SK-N-DZ (cell line): ENCODE measurements around the gene ATP8A2. TPM values are rescaled to one million over a fixed set of nuclear protein-coding genes. Genes with fewer than 3 reads are reported as not detected.
A peak's percentile ranks its signal among the peaks of the same experiment; 100 is the strongest.
"Not testable (repeated sequence)": the region's sequence is repeated elsewhere in the genome, so short reads cannot be mapped to it uniquely, and the experiment has no call there.

Experiments
- DNase-seq: peaks from one replicate; pipeline ENCODE4 v3.0.0-alpha.2; 2015; ENCODE audit warnings: low spot score
- polyA plus RNA-seq, 2 experiments: library from polyadenylated mRNA; depleted of rRNA; stranded (reverse); fragments of >200 nt; gene quantifications; 2 replicates each; pipeline ENCODE4 v1.2.3, GENCODE V29; 2014

Gene ATP8A2
- polyA plus RNA-seq (2014; cell fraction: cytosol; rRNA removed), result 0.19 and 0.71 TPM in 2 replicates
- polyA plus RNA-seq (2014; cell fraction: nucleus; rRNA removed), result 0.06 and 0.38 TPM in 2 replicates

GRCh38 chr13:25371875-25372283, at the start of gene ATP8A2:
Gene ATP8A2 (plus strand): TSS chr13:25371974. CDS start chr13:25372213, 239 bp downstream.
- no peak for DNase-seq

DNA sequence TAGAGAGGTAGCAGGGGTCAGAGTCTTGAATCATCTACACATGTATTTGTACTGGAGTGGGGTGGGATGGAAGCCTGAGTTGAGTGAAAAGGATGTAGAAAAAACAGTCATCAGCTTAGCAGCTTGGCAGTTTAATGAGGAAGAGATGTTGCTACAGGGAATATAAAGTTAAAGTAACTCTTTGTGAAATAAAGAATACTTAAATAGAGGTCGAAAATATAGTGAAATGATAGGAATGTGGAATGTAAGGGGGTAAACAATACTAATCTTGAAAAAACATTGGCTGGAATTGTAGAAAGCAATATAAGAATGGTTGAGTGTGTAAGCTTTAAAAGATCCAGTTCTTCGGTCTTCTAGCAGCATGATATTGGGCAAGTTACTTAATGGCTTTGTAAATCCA, 47.7 kb upstream of the ATP8A2 start:
- no peak for DNase-seq

- DNase-seq, result no peak
Measured at GRCh38 chr13:25329706-25330105, 42.1 kb upstream of the ATP8A2 start.

DNA sequence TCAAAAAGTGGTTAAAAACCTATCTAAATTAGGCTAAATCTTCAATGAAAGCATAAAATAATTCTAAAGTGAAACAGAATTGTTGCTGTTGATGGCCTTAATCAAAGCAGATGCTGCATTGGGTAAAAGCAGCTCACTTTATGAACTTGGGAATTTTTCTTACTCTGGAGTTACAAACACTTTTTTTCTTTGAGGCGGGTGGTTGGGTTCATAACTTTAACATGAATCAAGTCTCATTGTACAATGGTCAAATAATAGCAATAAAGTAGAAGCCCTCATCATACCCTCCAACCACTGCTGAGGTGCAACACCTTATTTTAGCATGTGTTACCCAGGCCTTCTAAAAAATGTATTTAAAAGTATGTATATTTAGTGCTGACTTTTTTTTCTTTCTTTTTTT, 41.2 kb upstream of the ATP8A2 start:
- no peak for DNase-seq

GRCh38 chr13:25335856-25336255, 35.9 kb upstream of the ATP8A2 start:
- no peak for DNase-seq

- no peak for DNase-seq
Measured at GRCh38 chr13:25345576-25345975, 26.2 kb upstream of the ATP8A2 start.

DNA sequence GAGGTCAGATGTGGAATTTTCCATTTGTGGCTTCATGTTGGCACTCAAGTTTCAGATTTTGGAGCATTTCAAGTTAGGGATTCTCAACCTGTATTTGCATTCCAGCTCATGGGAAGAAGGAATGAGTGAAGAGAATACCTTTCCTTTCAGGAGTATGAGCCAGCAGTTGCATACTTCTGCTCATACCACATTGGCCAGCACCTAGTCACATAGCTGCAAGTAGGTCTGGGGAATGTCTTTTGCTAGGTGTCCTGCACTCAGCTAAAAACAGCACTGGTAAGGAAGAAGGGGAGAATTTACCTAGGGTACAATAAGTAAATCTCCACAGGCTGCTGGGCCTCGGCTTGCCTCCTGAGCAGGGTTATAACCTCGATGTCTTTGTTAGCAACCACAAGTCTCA, 24.6 kb upstream of the ATP8A2 start:
- no peak for DNase-seq

DNA sequence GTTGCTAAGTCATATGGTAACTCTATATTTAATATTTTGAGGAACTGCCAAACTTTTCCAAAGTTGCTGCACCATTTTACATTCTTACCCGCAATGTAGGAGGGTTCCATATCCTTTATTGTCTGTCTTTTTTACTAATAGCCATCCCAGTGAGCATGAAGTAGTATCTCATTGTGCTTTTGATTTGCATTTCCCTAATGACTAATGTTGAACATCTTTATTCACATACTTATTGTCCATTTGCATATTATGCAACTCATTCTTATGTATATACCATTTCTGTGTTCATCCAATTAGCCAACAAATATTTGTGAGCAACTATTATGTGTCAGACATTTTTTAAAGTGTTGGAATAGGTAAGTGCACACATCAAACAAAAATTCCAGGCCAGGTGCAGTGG, 20.4 kb upstream of the ATP8A2 start:
- no peak for DNase-seq

DNA sequence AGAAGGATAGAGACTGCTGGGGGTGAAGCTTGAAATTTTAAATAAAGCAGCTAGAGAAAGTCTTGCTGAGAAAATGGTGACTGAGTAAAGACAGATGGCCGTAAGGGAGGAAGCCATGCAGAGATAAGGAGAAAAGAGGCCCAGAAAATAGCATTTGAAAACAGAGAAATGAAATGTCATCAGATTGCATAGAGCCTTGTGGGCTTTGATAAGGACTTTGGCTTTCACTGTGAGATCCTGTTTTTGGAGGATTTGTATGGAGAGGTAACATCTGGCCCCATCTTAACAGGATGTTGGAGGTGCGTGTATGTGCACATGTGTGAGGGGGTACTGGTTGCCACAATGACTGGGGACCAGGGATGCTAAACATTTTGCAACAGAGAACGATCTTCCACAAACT, 19.5 kb upstream of the ATP8A2 start:
- no peak for DNase-seq

- DNase-seq, result no peak
Measured at GRCh38 chr13:25352806-25353205, 19.0 kb upstream of the ATP8A2 start.

DNA sequence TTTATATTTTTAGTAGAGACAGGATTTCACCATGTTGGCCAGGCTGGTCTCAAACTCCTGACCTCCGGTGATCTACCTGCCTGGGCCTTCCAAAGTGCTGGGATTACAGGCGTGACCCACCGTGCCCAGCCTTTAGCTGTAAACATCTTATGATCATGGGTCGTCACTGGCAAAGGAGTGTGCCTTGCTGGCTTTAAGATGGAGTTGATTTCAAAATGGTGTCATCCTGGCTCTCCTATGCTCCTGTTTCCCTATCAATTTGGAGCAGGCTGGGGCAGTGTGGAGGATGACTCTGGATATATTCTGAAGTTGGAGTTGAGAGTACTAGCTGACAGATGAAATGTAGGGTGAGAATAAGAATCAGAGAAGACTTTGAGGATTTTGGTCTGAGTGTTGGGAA, 18.4 kb upstream of the ATP8A2 start:
- no peak for DNase-seq

DNA sequence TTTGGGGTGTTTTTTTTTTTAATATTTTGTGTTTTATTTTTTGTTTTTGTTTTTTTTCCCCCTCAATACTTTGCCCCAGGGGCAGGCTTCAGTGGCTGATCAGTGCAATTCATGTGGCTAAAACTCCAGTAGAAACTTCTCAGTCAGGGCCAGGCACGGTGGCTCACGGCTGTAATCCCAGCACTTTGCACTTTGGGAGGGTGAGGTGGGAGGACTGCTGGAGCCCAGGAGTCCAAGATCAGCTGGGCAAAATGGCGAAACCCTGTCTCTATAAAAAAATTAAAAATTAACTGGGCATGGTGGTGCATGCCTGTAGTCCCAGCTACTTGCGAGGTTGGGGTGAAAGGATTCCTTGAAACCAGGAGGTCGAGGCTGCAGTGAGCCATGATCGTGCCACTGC, 17.4 kb upstream of the ATP8A2 start:
- DNase-seq, result no peak

- DNase-seq, result not testable (repeated sequence)
Measured at GRCh38 chr13:25360443-25360842, 11.3 kb upstream of the ATP8A2 start.

DNA sequence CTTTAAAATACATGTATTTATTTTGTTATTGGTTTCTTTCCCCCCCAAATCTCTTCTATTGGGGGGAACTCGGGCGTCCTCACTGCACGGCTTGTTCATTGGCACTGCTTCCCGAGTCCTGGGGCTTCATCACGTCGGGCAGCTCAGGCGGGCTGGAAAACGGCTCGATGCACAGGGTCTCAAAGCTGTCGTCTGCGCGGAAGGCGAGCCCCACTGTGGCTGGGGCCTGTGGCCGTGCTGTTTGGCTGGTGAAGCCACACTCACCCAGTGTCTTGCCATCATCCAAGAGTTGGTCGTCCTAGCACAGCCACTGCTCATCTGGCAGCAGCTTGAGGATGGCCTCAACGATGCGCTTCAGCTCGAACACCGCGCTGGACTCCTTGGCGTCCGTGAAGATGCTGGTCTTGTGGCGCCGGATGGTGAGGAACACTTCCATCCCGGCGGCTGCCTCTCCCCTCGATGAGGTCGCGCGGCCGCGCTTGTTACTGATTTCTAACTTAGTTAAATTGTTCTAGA, 6.0 kb upstream of the ATP8A2 start:
- DNase-seq, result no peak

- DNase-seq, result no peak
Measured at GRCh38 chr13:25371158-25371874, 458 bp upstream of the ATP8A2 start.

GRCh38 chr13:25372284-25373081, 709 bp downstream of the ATP8A2 start:
- peak; percentile 15 for DNase-seq

GRCh38 chr13:25375727-25376358, 4.1 kb downstream of the ATP8A2 start:
- peak; percentile 55 for DNase-seq

DNA sequence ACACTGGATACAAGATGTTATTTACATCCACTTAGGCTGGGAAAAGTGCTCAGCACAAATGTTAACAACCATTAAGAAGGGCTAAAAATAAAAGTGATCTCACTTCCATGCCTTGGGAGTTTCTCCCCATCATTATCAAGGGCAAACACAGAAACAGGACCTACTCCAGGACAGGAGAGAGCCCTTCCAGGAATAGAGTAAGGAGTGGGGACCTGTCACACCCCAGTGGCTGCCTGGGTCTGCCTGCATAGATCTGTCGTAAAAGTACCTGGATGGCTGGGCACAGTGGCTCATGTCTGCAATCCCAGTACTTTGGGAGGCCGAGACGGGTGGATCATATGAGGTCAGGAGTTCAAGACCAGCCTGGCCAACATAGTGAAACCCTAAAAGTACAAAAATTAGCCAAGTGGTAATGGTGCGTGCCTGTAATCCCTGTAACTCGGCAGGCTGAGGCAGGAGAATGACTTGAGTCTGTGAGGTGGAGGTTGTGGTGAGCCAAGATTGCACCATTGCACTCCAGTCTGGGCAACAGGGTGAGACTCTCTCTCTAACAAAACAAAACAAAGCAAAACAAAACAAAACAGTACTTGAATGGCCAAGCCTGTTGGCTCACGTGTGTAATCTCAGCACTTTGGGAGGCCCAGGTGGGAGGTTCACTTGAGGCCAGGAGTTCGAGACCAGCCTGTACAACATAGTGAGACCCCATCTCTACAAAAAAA, 5.6 kb downstream of the ATP8A2 start:
- no peak for DNase-seq

DNA sequence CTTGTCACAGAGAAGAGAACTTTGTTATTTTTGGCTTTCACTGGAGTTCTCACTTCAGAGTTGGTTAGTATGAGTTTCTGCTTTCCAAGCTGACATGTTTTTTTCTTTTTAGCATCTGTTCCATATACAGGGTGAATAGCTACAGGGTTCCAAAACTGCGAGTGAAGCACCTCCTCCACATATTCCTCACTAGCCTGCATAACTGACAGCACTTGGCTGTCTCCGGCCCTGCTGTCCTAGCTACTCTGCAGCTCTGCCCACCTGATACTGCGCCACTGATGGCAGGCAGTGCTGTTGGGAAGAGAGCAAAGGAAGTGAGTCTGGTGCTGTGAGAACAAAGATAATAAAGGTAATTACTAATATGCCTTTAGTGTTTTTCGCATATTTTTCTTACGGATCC, 6.8 kb downstream of the ATP8A2 start:
- no peak for DNase-seq

GRCh38 chr13:25379011-25379410, 7.2 kb downstream of the ATP8A2 start:
- DNase-seq, result no peak

DNA sequence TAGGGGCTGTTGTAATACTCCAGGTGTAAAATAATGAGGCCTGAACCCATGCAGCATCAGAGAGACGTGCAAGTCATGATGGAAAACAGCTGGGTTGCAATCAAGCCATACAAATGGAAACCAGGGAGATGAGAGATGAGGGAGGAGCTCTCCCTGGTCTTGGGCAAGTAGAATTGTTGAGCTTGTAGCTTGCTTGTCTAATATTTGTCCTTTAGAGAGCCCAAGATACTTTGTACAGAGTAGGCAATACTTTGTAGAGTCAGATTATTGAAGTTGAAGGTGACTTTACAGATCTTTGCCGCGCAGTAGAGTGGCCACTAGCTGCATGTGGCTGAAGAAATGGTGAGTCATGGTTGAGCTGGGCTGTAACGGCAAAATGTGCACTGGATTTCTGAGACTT, 8.3 kb downstream of the ATP8A2 start:
- DNase-seq, result no peak
